ENCODE data around the gene SFR1. TPM values are rescaled to one million over a fixed set of nuclear protein-coding genes. Genes with fewer than 3 reads are reported as not detected.
A peak's percentile ranks its signal among the peaks of the same experiment; 100 is the strongest.

SFR1 gene
- total RNA-seq (10 to 100 TPM in 2 of 7 donors, 1 to 10 TPM in 5; 7.5 to 13.2 (median 9.1) TPM), polyA plus RNA-seq (1 to 10 TPM; 7.8 to 9.9 (median 9.8) TPM)
- long read RNA-seq, donor 1, partial matches to known transcripts: 0 of 4 reads
- long read RNA-seq, donor 1, other reads (novel, unspliced or antisense): 0 of 4 reads
- long read RNA-seq, donor 2, partial matches to known transcripts: 0 of 4 reads
- long read RNA-seq, donor 2, other reads (novel, unspliced or antisense): 0 of 4 reads

- H3K27ac ChIP-seq: peak within 1 kb of the TSS; percentile 96 to 100 (median 98)
- TF ChIP-seq CTCF (IDR thresholded peaks at IDR 0.05 in 8 of 11, conservative IDR thresholded peaks at IDR 0.05 in 3 of 11) (peak; percentile 27 to 85 (median 77)), POLR2AphosphoS5 (IDR thresholded peaks at IDR 0.05) (peak; percentile 96 to 98 (median 97)), POLR2A (IDR thresholded peaks at IDR 0.05) (peak; percentile 30 to 89 (median 58))
- peaks cover 0 to 21% (median 6%) of the 10 kb centered on the region in 6 donors for H3K36me3 ChIP-seq
- H3K4me1 ChIP-seq: peaks cover 6 to 31% (median 20%) of the 10 kb centered on the region in 6 donors
- DNase-seq: peak; percentile 100
- H3K9me3 ChIP-seq: no peaks in the 10 kb centered on the region
- H3K4me3 ChIP-seq: peak within 1 kb of the TSS; percentile 66 to 81 (median 72)
- intact Hi-C loops (cut with DNase I; ENCODE audit: low total_unique reads): loop anchor here (10.0 kb wide), 2 partner anchors 157 to 207 kb away; partner anchors contain the start of genes SLK and STN1
- 0 to 1% (median 0%) methylated on average over 28 to 67 of the region's 67 CpGs for WGBS, 5 donors
- no peaks in the 10 kb centered on the region for H3K27me3 ChIP-seq (replicated peaks in 1 of 7)
Observed at GRCh38 chr10:104121485-104122224, at the start of gene SFR1. SFR1 (plus strand) TSS chr10:104122171; CDS start chr10:104122184, 13 bp downstream.

GRCh38 chr10:104072786-104073185 is 49.2 kb upstream of the SFR1 start:
- Histone ChIP-seq H3K4me1 (peaks cover 0 to 4% (median 0%) of the 10 kb centered on the region in 6 donors), H3K9me3 (no peaks in the 10 kb centered on the region), H3K4me3 (no peak overlapping the region), H3K27ac (no peak overlapping the region), H3K36me3 (no peaks in the 10 kb centered on the region), H3K27me3 (replicated peaks in 1 of 7) (no peaks in the 10 kb centered on the region)
- DNase-seq: no peak
- 58 to 72% (median 69%) methylated on average over 5 of the region's 5 CpGs for WGBS, 5 donors
- intact Hi-C loops (cut with DNase I; ENCODE audit: low total_unique reads): no loop called here
- TF ChIP-seq POLR2AphosphoS5 (IDR thresholded peaks at IDR 0.05) (no peak), POLR2A (IDR thresholded peaks at IDR 0.05) (no peak), CTCF (IDR thresholded peaks at IDR 0.05 in 8 of 11, conservative IDR thresholded peaks at IDR 0.05 in 3 of 11) (no peak)

GRCh38 chr10:104074505-104074904 is 47.5 kb upstream of the SFR1 start:
- intact Hi-C loops (cut with DNase I; ENCODE audit: low total_unique reads): no loop called here
- no peak overlapping the region for H3K27ac ChIP-seq
- DNase-seq: no peak
- no peak overlapping the region for H3K4me3 ChIP-seq
- TF ChIP-seq POLR2A (IDR thresholded peaks at IDR 0.05): no peak
- TF ChIP-seq CTCF (IDR thresholded peaks at IDR 0.05 in 8 of 11, conservative IDR thresholded peaks at IDR 0.05 in 3 of 11): no peak
- no peak for TF ChIP-seq POLR2AphosphoS5 (IDR thresholded peaks at IDR 0.05)
- no peaks in the 10 kb centered on the region for H3K36me3 ChIP-seq
- H3K9me3 ChIP-seq: no peaks in the 10 kb centered on the region
- WGBS, 5 donors: 83 to 90% (median 85%) methylated on average over 6 of the region's 6 CpGs
- H3K4me1 ChIP-seq: peaks cover 0 to 4% (median 0%) of the 10 kb centered on the region in 6 donors
- no peaks in the 10 kb centered on the region for H3K27me3 ChIP-seq (replicated peaks in 1 of 7)

GRCh38 chr10:104076743-104077160 is 45.2 kb upstream of the SFR1 start:
- Histone ChIP-seq H3K9me3 (no peaks in the 10 kb centered on the region), H3K27me3 (replicated peaks in 1 of 7) (no peaks in the 10 kb centered on the region), H3K4me1 (peaks cover 0 to 4% (median 0%) of the 10 kb centered on the region in 6 donors), H3K36me3 (no peaks in the 10 kb centered on the region), H3K27ac (peak overlapping the region in 2 of 8 donors; percentile 45 to 59), H3K4me3 (no peak overlapping the region)
- WGBS, 5 donors: 28 to 39% (median 34%) methylated on average over 3 of the region's 3 CpGs
- DNase-seq: no peak
- intact Hi-C loops (cut with DNase I; ENCODE audit: low total_unique reads): no loop called here
- TF ChIP-seq POLR2AphosphoS5 (IDR thresholded peaks at IDR 0.05) (no peak), POLR2A (IDR thresholded peaks at IDR 0.05) (no peak), CTCF (IDR thresholded peaks at IDR 0.05 in 8 of 11, conservative IDR thresholded peaks at IDR 0.05 in 3 of 11) (no peak)

All from spleen (tissue), 13 donors.